Measurements from ENCODE around the gene BRINP2. TPM values are rescaled to one million over a fixed set of nuclear protein-coding genes. Genes with fewer than 3 reads are reported as not detected.

BRINP2 gene
- total RNA-seq, 1 donor from 2014 or later = not detected

DNA sequence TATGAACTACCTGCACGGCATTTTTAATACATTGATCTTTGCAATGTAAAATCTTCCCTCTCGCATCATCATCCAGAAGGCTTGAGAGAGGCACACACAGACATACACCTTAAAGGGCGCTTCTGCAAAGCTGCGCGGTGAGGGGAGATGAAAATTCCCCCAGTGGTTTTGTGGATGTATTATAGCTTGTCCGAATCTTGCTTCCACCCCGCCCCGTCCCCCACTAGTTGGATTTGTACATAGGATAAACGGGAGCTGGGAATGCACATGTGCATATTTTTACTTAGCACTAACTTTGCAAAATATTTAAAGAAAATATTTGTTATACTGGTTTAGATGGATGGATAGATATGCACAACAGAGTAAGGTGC, 5.7 kb upstream of the BRINP2 start:
- intact Hi-C loops (cut with micrococcal nuclease) = no loop called here

- intact Hi-C loops (cut with micrococcal nuclease) = no loop called here
These were observed 872 bp downstream of the BRINP2 start for GRCh38 chr1:177171536-177172123.

DNA sequence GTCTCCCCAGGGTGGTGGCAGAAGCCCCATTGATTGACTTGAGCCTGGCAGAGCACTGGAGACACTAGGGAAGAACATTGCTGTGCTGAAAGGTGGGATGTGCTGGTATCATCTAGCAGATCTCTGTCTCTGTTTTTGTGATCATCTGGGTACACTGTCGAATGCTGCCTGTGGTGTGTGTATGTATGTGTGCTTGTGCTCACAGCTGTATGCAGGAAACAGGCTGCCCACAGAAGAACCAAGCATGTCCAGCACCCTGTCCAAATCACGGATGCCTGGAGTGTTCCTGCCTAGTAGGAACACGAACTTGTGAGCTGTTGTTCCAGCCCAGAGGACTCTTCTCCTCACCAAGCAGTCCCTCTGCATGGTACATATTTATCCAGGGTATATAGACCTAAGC, 1.5 kb downstream of the BRINP2 start:
- intact Hi-C loops (cut with micrococcal nuclease) = no loop called here

DNA sequence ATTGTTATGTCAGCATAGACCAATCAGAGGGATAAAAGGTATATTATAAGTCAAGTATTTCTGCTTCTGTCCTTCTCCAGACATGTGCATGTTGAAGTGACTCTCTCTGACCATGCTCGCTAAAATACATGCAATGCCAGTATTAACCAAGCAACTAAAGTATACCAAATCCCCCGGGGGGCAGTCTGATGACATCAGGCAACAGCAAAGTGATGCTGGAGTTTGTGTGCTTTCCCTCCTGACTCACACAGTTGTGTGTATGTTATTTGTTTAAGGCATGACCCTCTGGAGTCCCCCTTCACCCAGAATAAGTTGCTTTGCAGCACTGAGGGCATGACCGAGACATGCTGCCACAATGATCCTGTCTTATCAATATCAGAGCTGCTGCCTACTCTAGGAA, 2.1 kb downstream of the BRINP2 start:
- intact Hi-C loops (cut with micrococcal nuclease) = no loop called here

- intact Hi-C loops (cut with micrococcal nuclease) = no loop called here
These were observed 3.2 kb downstream of the BRINP2 start for GRCh38 chr1:177173976-177174375.

DNA sequence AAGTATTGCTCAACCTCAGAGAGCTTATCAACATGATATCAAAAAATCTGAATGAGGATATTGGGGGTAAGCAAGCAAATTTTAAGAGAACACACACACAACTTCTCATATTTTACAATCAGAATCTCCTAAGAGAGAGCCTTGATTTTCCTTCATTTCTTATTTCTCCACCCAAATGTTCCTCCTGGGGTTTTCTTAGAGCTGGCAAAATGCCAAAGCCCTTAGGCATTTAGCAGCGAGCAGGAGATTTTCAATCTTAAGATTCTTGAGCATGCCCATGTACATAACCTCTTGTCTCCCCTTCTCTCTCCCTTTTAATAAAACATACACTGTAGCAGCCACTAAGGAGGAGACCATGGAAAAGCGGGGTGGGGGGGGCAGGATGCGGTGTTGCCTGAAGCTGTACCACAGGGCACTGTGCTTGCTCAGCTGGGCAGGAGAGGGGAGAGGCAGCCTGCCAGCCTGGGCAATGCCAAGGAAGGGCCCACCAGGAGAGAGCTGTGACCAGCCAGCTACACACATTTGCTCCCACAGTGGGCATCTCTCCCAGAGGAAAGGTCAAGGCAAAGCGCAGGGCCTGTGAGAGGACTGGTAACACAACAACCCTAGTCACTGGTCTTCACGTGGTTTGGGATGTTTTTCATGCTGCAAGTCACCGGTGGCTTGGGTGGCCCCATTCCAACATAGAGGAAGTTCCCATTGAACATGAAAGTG, 4.3 kb downstream of the BRINP2 start:
- intact Hi-C loops (cut with micrococcal nuclease) = no loop called here

GRCh38 chr1:177181280-177181630, 10.5 kb downstream of the BRINP2 start:
- intact Hi-C loops (cut with micrococcal nuclease) = loop anchor here (5.0 kb wide), 1 partner anchor 284 kb away; no protein-coding TSS in a partner anchor

- intact Hi-C loops (cut with micrococcal nuclease) = loop anchor here (5.0 kb wide), 1 partner anchor 284 kb away; no protein-coding TSS in a partner anchor
These were observed 11.0 kb downstream of the BRINP2 start for GRCh38 chr1:177181631-177182291.

DNA sequence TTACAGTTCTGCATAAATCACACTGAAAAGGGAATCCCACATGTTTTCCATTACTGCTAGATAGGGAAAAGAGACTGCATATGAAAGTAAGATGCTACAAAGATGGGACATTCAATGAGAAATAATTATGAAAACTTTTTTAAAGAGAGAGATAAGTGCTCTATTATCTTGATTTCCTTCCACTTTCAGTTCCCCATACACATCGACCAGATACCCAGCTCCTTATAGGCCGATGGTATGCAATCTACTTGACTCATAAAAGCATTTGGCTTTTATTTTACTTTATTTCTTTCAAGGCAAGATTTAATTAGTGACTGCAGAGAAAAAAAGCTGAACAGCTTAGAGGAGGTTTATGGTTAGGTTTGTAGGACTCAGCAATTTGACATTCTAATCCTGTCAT, 13.1 kb downstream of the BRINP2 start:
- intact Hi-C loops (cut with micrococcal nuclease) = loop anchor here (5.0 kb wide), 1 partner anchor 287 kb away; no protein-coding TSS in a partner anchor

DNA sequence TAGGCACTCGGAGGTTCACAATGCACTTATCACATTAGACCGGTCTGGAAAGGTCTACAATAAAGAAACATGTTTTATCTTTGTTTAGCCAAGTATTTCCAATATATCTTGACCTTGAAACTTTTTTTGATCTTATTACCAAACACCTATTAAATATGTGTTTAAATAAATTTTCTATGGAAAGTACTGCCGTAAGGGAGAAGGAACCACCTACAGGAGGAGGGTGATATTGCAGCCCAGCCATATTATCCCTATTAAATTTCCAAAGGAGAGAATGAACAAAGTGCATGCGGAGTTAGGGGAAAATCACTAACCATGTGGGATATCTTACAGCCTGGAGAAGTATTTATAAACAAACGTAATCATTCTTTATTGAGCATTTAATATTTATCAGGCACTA, 14.5 kb downstream of the BRINP2 start:
- intact Hi-C loops (cut with micrococcal nuclease) = no loop called here

DNA sequence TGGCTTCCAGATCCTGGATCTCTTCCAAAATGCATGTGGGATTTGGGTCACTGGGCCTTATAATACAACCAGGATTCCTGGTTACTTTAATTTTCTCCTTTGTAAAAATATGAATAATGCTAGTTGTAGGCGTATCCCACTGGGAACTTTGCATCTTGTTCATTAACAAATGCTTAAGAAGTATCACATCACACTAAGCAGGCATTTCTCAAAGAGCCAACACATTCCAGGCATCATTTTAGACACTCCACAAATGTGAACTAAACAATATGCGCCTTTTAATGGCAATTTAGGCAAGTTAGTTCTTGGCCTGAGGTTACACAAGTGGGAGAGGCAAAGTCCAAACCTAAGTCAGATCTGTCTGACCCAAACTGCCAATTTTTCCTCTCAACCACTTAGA, 15.9 kb downstream of the BRINP2 start:
- intact Hi-C loops (cut with micrococcal nuclease) = no loop called here

GRCh38 chr1:177190308-177190970, 19.7 kb downstream of the BRINP2 start:
- intact Hi-C loops (cut with micrococcal nuclease) = no loop called here

GRCh38 chr1:177198243-177198642, 27.5 kb downstream of the BRINP2 start:
- intact Hi-C loops (cut with micrococcal nuclease) = no loop called here

- intact Hi-C loops (cut with micrococcal nuclease) = no loop called here
These were observed 29.5 kb downstream of the BRINP2 start for GRCh38 chr1:177200290-177200689.

DNA sequence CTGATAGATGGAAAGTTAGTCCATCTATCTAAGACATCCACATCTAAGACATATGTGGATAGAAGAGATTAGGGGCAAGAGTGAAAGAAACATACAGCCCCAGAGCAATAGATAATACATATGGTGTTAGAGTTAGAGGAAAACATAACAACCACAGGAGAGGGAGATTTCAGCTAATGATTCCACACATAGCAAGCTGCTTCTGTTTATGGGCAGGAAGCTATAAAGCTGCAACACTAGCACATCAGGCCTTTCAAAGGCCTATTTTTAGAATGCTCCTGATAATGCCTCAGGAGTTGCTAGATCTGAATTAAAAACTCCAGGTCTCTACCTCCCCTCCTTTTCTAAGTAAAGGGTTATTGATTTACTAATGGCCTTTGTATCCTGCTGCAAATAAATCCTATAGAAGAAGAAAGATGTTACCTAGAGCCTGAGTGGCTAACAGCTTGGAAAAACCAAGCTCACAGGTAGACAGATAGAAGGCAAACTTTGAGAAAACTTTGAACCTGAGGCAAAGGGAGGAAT, 36.1 kb downstream of the BRINP2 start:
- intact Hi-C loops (cut with micrococcal nuclease) = no loop called here

DNA sequence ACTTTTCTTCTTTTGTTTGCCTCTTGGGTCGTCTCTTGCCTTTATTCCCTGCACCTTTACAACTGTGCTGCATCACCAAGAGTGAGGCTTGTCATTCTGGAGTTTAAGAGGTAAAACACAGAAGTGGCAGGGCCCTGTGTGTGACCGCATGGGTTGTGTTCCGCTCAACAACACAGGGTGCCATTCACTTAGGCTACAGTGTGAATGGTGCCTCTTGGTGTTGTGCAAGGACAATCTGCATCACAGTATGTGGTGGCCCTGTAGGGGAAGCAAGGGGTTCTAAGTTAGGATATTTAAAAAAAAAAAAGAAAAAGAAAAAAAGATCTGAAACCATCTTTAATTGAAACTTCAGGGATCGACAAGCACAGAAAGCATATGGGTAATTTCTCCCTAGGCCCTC, 38.2 kb downstream of the BRINP2 start:
- intact Hi-C loops (cut with micrococcal nuclease) = no loop called here

DNA sequence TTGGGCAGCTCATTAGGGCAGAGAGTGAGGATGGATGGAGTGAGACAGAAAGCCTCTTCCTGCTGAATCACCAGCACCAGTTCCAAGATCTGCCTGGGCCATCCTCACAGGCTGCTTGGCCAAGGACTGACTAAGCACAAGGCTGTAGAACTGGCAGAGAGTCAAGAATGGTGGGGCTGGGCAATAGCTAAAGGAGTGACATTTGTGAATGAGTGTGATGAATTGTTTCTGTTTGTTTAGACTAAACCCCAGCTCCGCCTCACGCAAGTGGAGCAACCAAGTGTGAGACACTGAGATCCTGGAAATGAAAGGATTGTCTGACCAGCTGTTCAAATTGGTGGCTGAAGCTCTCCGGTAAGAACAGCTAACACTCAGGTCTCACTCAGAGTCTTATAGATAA, 38.6 kb downstream of the BRINP2 start:
- intact Hi-C loops (cut with micrococcal nuclease) = no loop called here

GRCh38 chr1:177210071-177210470, 39.3 kb downstream of the BRINP2 start:
- intact Hi-C loops (cut with micrococcal nuclease) = no loop called here

- intact Hi-C loops (cut with micrococcal nuclease) = no loop called here
These were observed 40.5 kb downstream of the BRINP2 start for GRCh38 chr1:177211231-177211630.

- intact Hi-C loops (cut with micrococcal nuclease) = no loop called here
These were observed 45.9 kb downstream of the BRINP2 start for GRCh38 chr1:177216587-177217202.
